Measurements from ENCODE around the gene CDC6.

- no peak for TF ChIP-seq POLR2A (IDR thresholded peaks at IDR 0.05)
- TF ChIP-seq, protein P1, sequence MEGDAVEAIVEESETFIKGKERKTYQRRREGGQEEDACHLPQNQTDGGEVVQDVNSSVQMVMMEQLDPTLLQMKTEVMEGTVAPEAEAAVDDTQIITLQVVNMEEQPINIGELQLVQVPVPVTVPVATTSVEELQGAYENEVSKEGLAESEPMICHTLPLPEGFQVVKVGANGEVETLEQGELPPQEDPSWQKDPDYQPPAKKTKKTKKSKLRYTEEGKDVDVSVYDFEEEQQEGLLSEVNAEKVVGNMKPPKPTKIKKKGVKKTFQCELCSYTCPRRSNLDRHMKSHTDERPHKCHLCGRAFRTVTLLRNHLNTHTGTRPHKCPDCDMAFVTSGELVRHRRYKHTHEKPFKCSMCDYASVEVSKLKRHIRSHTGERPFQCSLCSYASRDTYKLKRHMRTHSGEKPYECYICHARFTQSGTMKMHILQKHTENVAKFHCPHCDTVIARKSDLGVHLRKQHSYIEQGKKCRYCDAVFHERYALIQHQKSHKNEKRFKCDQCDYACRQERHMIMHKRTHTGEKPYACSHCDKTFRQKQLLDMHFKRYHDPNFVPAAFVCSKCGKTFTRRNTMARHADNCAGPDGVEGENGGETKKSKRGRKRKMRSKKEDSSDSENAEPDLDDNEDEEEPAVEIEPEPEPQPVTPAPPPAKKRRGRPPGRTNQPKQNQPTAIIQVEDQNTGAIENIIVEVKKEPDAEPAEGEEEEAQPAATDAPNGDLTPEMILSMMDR (IDR thresholded peaks at IDR 0.05): no peak
Measured at GRCh38 chr17:40278414-40278813, 9.3 kb upstream of the CDC6 start.

Measured in right lobe of liver (tissue), 4 donors.